Stimulated activated CD8-positive, alpha-beta memory T cell treated with anti-CD3 and anti-CD28 coated beads, Interleukin-12 subunit alpha, Interleukin-12 subunit beta, amount 100 ng/mL, for 24 hours (primary cell): Measurements from ENCODE around the gene PRPF6.
A peak's percentile ranks its signal among the peaks of the same experiment; 100 is the strongest.

ENCODE experiments used
- DNase-seq: peaks from one replicate; pipeline ENCODE4 v3.0.0-alpha.2; 2020; ENCODE audit errors: extremely low read depth

PRPF6 gene, protein sequence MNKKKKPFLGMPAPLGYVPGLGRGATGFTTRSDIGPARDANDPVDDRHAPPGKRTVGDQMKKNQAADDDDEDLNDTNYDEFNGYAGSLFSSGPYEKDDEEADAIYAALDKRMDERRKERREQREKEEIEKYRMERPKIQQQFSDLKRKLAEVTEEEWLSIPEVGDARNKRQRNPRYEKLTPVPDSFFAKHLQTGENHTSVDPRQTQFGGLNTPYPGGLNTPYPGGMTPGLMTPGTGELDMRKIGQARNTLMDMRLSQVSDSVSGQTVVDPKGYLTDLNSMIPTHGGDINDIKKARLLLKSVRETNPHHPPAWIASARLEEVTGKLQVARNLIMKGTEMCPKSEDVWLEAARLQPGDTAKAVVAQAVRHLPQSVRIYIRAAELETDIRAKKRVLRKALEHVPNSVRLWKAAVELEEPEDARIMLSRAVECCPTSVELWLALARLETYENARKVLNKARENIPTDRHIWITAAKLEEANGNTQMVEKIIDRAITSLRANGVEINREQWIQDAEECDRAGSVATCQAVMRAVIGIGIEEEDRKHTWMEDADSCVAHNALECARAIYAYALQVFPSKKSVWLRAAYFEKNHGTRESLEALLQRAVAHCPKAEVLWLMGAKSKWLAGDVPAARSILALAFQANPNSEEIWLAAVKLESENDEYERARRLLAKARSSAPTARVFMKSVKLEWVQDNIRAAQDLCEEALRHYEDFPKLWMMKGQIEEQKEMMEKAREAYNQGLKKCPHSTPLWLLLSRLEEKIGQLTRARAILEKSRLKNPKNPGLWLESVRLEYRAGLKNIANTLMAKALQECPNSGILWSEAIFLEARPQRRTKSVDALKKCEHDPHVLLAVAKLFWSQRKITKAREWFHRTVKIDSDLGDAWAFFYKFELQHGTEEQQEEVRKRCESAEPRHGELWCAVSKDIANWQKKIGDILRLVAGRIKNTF

GRCh38 chr20:63980806-63981728 is at the start of gene PRPF6:
Gene PRPF6, plus strand, starts transcription at chr20:63981132. Its CDS starts 114 bp downstream, at chr20:63981246.
- DNase-seq = peak; percentile 89

DNA sequence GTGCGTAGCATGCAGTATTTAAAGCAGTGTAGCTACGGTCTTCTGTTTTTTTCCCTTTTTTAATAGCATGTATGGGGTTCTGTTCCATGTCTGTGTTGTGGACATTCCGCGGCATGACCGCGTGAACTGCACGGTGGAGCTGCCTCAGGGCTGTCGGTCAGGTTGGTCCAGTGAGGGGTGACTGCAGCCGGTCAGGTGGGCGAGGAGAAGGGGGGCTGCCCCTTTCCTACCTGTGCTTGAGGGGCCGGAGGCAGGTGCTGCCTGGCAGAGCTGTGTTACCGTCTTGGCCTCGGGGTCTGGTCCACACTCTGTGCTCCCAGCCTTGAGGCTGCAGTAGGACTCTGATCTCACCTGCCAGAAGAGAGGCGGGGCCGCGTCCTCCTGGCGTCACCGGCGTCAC is 49.2 kb upstream of the PRPF6 start:
- DNase-seq = no peak

DNA sequence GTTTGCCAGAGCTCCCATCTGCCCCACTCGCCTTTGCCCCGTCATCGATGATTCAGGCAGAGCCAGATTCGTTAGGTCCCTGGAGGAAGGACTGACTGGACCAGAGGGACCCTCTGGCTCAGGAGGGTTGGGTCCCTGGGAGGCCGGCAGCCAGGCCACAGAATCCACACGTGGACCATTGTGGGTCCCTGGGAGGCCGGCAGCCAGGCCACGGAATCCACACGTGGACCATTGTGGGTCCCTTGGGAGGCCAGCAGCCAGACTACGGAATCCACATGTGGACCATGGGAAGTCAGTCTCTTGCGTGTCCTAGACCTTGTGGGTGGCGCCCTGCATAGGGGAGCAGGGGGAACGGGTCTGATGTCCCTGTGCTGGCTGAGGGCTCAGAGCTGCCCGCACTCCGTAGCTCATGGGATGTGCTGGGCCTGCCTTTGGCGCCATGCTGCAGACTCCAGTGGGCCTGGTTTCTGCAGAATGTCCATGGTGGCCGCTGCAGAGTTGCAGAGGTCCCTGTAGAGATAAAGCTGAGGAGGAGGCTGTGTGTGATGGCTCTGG is 48.2 kb upstream of the PRPF6 start:
- no peak for DNase-seq

DNA sequence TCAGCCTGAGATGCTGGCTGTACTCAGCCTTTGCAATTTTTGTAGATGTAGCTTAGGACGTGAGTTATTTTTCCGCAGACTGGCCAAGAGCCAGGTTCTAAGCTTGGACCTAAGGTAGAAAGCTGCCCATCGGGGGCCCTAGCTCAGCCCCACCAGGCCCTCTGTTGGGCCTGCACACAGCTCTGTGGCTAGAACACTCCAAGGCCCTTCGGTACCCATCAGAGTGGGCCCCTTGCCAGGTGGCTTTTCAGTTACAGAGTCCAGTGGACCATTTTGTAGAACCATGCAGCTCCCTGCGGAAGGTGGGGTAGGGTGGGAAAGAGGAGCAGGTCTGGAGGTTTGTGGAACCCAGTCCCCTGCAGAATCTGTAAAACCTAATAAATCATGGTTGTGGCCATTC is 47.3 kb upstream of the PRPF6 start:
- DNase-seq = no peak

GRCh38 chr20:63934271-63935068 is 46.5 kb upstream of the PRPF6 start:
- DNase-seq = no peak

DNA sequence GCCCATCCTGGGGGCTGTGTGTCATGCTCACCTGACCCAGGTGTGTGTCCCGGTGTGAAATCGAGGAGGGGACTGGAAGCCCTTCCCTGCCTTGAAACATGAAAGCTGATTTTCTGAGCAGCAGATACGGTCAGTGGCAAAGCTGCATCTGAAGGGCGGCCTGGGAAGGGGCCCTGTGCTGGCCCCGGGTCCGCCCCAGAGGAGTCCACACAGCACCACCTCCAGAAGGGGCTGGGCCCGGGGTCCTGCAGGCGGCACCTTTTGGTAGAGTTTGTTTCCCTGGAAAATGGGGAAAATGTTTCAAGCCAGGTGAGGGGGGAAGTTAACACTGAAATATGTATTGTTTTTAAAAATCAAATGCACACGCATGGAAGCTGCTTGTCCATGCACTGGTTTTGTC is 45.5 kb upstream of the PRPF6 start:
- no peak for DNase-seq

DNA sequence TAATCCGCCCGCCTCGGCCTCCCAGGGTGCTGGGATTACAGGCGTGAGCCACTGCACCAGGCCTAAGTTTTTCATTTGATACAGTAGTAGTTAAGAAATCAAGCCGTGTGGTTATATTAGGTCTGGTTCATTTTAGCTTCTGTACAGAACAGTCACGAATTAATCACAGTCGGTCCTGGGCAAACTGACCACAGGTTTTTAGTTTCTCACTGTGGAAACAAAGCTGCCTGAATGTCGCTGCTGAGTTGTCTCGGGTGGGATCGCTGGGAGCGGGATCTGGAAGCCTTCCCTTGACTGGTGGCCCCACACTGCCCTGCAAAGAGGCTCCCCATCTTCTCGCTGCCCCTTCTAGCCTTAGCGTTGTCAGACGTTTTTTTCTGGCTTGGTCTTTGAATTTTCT is 43.3 kb upstream of the PRPF6 start:
- DNase-seq = no peak

- DNase-seq = no peak
These were observed 41.6 kb upstream of the PRPF6 start for GRCh38 chr20:63939061-63939935.

GRCh38 chr20:63940071-63940471 is 40.9 kb upstream of the PRPF6 start:
- no peak for DNase-seq

- no peak for DNase-seq
These were observed 40.3 kb upstream of the PRPF6 start for GRCh38 chr20:63940472-63941266.

DNA sequence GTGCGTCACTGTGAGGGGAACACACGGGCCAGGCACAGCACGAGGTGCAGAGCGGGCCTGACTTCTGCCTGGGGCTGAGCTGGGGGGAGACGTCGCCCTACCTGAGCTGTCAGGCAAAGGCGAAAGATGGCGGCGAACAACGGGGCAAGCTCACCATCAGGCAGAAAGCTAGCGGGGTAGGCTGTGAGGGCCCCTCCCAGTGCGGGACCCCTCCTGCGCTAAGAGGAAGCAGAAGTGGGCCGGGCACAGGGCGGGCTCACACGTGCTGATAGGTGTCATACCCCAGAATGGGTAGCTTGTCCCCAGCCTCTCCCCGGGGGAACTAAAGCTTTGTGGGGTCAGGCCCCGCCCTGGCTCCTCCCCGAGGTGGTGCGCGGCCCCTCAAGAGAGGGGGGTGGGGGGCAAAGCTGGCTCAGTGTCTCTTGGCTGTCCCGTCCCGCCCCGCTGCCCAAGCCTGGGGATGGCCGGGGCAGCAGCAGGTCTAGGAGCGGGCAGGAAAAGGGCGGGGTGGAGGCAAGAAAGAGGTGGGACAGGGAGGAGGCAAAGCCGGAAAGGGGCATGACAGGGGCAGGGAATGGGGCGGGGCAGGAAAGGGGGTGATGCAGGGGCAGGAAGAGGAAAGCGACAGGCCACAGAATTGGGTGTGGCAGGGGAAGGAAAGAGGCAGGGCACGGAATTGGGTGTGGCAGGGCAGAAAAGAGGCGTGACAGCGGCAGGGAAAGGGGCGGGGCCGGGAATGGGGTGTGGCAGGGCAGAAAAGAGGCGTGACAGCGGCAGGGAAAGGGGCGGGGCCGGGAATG is 39.5 kb upstream of the PRPF6 start:
- peak; percentile 53 for DNase-seq

GRCh38 chr20:63942250-63942951 is 38.5 kb upstream of the PRPF6 start:
- DNase-seq = no peak

DNA sequence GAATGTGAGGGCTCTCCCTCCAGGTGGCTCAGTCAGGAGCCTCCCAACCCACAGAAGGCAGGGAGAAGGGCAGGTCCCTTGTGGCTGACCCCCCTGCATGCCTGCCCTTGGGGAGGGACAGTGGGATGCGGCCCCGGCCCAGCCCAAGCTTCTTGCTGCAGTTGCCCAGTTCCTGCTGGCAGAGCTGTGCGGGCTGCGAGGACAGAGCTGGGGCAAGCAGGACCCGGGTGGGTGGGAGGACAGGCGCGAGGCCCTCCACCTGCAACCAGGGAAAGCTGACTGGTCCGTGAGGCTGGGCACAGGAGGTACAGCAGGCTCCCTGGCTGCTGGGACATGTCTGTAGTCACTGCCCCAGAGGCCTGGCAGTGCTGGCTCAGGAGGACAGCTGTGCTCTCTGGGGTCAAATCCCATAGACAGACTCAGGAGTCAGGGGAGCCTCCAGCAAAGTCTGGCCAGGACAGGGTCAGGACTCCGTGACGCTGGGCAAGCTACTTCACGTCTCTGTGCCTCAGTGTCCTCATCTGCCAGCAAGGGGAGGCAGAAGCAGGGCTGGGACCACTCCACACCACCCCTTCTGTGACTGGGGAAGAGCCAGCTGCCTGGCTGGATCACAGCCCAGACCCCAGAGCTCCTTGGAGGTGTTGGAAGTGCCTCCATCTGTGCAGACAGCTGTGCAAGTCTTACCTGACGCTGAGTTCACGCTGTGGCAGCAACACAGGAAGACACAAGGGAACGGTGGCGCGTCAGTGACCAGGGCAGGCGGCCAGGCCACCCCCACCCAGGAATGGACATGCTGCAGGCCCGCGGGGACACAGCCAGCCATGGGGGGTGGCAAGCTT is 37.7 kb upstream of the PRPF6 start:
- no peak for DNase-seq

GRCh38 chr20:63943808-63944077 is 37.2 kb upstream of the PRPF6 start:
- DNase-seq = no peak

DNA sequence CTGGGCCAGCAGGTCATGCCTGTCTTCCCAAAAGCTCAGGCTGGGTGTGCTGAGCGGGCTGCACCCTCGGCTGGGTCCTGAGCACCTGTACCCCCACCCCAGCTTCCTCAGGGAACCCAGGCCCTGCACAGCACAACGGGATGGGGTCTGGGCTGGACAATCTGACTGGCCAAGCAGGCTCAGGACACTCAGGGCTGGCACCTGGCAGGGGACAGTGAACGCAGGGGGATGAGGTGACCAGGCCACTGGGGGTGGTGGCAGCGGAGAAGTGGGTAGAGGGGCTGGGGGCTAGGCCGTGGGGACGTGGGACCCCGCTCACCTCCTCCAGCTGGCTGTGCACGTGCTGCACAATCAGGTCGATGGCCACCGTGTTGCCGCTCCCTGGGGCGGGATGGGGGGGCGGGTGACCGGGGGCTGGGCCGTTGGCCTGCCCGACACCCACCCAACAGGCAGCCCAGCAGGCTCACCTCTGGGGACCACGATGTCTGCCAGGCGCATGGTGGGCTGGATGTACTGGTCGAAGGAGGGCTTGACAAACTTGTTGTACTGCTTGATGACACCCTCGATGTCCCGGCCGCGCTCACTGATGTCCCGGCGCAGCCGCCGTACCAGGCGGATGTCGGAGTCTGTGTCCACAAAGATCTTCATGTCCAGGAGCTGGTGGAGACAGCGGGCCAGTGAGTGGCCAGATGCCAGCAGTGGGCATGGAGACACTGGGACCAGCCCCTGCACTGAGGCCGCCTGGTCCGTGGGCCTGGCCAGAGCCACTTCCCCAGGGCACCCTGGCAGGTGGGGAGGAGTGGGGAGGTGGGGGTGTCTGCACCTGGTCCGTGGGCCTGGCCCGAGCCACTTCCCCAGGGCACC is 36.6 kb upstream of the PRPF6 start:
- no peak for DNase-seq
